Left forelimb (tissue), 1 donor: ENCODE data around the gene SEZ6.

Source experiments
- DNase-seq: peaks from one replicate; pipeline ENCODE4 v3.0.0-alpha.2; 2018; ENCODE audit warnings: low spot score

Gene SEZ6

DNA sequence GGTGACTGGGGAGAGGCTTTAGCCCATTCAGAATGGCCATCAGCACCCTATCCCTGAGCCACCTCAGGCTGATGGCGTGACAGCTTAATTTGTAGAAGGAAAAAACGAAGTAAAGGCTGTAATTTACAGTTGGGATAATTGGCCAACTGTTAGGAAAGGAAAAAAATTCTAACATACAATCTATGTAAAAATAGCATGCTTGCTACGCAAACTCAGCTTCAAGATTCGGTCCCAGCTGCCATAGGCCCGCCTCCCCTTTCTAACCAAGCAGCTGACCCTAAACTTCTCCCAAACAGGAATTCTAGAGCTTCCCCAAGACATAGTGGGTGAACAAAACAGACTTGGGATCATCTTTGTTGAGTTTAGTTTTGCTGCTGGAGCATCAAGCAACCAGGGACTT, 4.9 kb downstream of the SEZ6 start:
- no peak for DNase-seq

DNA sequence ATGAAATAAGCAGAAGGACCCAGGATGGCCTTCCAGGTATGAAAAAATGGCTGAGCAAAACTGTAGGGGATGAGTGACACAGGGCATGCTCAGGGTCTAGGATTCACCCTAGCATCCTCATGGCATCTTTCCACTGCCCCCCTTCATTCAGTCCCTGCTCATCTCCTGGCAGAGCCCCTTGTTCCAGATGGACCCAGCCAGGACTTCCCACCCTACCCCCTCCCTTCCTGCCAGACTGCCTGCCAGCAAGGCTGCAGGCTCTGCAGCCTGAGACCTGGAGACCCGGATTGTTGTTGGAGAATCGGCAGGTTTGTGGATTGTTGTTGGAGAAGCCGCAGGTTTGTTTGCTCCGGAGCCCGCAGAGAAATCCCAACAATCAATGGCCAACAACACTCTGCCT, 6.6 kb downstream of the SEZ6 start:
- DNase-seq: no peak

DNA sequence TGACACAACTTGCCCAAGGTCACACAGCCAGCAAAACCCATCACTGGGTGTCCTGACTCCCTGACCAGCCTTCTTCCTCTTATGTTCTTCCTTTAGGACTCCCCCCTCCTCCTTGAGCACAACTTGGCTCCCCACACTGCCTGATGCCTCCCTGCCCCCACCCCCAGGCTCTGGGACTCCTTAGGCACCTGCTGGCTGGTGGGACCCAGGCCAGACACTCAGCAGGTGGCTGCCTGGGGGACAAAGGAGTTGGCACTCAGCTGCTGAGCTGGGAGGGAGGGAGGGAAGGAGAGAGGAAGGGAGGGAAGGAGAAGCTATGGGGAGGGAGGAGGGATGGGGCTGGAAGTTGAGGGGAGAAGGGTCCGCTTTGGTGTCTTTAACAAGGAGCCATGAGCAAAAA, 8.0 kb downstream of the SEZ6 start:
- DNase-seq: no peak

DNA sequence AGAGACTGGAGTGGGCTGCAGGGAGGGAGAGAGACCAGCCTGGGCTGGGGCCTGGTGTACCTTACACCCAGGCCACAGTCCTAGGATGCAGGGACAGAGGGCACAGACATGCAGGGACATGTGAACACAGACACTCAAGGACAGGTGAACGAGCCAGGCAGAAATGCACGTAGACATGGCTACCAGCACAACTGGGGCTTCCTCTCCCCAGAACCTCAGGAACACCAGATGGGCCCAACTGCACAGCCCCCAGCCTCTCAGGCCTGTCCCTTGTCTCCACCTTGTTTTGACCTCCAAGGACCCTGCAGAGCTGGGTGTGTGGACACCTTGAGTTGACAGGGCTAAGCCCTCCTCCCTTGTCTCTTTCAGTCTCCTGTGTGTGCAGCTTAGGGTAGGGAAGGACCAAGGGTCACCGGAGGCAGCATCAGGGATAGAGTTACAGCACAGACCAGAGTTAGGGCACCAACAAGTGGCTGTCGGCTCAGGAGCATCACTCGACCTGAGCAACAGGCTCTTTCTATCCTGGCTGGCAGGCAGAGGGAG, 9.2 kb downstream of the SEZ6 start:
- DNase-seq: no peak

DNA sequence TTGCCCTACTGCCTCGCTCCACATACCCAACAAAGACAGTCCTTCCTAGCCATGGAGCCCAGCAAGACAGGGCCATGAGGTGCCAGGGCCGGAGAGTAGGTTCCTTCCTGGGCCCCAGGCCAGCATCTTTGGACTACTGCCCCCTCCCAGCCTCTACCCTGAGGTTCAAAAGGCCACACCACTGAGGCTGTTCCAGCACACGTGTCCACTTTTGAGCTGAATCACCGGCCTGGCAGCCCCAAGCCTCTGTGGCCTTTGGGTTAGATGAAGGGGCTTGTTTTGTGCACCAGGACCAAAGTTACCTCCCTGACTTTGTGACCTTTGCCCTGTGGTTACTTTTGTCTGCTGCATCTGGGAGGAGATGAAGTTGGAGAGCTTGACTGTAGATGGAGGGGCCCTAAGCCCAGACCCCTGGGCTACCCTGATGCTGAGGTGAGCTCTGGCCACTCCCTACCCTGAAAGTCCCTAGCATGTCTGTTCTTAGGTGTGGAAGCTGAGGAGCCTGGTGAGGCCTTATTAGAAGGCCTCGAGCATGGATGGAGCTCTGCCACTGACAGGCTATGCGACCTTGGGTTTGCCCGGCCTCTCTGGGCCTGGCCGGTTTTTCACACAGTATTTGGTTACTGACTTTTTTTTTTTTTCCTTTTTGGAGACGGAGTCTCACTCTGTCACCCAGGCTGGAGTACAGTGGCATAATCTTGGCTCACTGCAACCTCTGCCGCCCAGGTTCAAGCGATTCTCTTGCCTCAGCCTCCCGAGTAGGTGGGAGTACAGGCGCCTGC, 12.0 kb downstream of the SEZ6 start:
- DNase-seq: no peak

DNA sequence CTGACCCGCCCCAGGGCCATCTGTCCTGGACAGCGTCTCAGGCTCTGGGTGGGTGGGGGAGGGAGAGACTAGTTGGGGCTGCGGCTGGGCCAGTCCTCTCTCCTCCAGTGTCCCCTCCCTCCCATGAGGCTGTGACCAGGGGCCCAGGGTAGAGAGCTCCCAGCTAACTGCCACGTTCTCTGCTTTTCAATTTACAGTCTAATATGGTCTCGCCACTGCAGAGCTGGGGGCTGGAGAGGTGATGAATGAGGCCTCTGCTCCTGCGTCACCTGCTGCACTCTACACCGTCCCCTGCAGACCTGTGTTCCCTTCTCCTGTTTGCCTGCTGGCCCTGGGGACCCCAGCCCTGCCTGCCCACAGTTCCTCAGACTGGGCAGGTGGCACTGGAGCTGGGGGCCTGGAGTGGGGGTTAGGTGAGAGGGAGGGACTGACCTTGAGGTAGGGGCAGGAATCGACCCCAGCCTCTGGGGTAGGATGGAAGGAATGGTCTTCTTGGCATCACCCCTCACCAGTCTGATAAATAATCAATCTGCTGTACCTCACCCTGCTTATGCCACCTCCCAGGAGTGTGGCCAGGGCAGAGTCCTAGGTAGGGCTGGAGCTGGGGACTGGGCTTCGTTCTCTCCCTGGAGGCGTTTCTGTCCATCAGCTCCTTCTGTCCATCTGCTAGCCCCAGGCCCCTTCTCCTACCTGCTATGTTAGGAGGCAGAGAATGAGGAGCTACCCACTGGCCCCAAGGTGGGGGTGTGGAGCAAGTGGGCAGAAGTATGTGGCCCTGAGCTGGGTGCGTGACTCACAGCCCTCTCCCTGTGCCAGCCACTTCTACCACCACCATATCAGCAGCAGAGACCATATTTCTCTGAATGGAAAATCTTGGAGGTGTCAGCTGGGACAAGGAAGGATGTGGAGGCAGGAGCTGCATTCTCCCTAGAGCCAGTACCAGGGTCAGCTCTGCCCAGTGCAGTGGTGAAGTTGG, 12.9 kb downstream of the SEZ6 start:
- no peak for DNase-seq

DNA sequence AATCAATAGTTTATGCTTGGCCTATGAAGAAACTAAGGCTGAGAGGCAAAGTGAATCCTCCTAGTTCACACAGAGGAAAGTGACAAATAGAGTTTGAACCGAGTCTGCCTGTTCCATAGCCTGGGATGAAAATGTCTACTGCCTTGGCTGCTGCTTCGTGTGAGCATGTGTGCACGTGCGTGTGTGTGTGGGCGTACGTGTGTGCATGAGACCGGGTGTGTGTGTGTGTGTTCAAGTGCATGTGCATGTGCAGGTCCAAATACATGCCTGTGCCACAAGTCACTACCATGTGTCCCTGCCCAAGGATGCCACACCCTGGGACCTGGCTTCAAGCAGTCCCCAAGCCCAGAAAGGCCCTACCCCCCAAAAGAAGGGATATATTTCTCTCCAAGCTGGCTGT, 13.6 kb downstream of the SEZ6 start:
- no peak for DNase-seq

DNA sequence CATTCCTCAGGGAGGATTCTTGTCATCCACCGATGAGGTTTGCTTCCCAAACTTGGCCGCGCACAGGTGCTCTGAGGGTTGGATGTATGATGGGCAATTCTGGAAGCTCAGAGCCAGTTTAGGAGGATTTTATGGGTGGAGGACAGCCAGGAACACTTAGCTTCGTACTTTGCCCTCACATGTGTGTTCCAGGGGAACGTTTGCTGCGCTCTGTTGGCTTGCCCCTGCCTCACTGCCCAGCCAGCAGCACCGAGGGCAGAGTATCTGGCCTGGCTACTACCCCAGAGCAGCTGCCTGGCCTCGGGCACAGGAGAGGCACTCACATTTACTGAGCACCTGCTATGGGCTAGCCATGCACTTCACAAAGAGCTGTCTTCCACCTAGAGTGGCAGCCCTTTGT, 14.1 kb downstream of the SEZ6 start:
- DNase-seq: no peak

DNA sequence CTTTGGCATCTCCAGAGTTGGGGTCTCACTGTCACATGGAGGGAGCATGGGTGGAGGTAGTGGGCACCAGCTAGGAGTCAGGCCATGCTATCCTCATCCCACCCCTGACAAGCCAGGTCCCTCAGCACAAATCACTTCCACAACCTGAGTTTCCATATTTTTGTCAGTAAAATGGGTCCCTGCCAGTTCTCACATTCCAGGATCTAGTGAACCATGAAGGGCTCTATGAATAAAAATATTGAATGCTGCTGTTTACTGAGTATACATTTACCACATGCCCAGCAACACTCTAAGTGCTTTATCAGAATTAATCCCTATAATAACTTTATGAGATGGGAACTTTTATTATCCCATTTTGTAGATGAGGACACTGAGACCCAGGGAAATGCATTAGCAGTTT, 16.8 kb downstream of the SEZ6 start:
- DNase-seq: no peak

DNA sequence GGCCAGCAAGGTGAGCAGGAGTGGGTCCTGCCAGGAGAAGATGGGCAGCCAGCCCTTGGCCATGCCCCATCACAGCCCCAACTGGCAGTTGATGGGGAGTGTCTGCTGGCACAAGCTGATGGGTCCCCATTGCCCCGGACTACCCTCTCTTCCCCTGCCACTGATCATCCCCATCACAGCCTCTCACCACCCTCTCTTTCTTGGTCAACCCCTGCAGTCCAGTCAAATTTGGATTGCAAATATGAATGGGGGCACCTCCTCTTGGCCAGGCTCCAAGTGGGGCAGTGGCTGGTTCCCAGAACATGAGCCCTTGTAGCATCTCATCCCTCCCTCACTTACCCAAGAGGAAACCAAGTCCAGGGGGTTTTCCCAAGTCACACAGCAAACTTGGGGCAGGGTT, 17.4 kb downstream of the SEZ6 start:
- no peak for DNase-seq

DNA sequence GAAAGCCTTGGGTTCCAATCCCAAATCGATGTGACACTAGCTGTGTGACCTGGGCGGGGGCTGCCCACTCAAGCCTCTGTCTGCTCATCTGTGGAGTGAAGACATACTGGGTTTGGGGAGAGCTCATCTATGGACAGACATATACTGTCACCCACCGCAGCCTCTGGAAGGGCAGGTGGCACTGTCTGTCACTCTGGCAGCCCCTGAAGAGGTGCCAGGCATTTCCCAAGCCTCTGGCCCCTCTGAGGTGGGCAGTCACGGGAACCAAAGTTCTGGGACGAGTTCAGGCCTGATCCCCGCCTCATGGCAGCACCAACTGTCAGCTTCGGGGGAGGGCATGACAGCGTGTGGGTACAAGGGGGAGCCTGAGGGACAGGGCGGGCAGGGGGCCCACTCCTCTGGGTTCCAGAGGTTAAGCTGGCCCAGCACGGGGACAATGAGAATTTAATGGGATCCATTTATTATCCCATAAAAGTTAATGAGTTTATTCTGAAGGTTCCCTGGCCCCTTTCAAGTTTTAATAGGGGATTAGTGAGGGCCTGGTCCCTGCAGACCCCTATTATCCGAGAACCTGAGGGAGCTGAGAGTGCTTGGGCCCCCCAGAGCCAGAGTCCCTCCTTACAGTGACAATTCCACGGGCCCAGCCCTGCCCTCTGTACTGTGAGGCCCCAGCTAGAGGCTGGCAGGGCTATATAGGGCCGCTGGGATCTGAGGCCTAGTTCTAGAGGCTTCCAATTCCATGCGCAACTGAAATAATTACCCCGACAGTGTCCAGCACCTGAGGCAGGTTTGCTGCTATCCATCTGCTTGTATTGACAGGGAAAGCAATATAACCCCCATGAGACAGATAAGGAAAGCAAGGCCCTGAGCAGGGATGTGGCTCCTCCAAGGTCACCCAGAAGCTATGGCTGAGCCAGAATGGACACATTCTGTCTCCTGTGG, 18.8 kb downstream of the SEZ6 start:
- DNase-seq: no peak

DNA sequence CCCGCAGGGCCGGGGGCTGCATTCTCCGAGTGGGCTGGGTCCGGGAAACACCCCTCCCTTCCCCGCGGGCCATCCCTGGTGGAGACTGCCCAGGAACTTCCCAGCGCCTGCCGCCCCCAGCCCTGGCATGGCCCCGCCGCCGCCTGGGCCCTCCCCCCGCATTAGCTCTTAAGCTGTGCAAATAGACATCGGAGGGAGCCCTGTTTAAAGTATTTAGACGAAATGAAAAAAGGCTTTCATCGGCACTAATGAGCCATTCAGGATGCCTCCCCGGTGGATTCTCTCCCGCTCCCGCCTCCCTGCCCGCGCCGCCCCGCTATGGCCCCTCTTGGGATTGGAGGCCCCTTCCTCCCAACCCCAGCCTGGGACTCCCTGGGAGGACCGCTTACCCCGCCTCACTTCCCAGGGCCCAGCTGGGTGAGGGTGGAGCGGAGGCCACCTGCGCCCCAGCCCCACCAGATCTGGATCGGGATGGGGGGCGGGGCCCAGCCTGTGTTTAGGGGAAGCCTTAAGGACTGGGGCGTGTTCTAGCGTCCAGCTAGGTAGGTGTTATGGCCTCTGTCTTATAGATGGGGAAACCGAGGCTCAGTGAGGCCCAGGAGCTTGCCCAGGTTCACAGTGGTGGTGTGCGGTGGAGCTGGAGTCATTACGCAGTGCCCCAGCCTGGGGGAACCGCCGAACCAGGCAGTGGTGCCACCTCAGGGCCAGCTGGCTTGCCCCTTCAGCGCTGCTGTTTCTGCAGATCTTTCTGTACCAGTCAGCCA, 19.7 kb downstream of the SEZ6 start:
- no peak for DNase-seq

DNA sequence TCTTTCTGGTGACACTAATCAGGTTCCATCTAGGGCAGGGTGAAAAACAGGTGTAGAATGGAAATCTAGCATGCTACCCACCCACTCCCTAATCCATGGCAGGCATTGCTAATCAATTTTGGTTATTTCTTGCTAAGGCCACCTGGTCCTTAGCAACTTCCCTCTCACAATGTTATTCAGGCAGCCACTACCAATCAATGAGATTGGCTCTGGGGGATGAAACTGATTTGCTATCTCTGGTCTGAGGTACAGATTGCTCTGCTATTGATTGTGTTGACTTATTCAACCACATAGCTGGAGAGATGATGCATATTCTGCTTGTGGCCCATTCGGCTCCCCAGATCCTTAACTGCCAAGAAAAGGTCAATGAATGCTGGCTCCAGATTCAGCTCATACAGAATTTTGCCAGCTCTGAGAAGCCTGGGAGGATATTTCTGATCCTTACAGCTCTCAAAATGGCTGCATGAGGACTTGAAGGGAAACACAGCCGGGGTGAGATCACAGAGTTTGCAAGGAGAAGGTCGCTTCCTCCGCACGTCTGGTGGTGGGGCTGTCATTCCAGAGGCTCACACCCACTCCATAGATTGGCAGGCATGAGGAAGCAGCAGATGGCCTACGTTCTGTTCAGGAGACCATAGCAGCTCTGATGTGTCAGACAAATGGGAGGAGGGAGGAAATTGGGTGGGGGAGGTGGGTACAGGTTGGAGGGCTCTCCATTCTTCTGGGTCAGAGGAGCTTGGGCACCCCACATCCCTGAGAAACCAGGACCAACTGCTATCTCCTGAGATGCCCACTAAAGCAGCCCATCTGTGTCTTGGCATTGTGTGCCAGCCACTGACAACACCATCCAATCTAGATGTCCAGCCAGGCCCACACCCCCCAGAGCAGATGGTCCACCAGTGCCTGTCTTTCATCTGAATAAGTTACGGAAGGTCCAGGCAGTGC, 22.3 kb downstream of the SEZ6 start:
- DNase-seq: no peak

DNA sequence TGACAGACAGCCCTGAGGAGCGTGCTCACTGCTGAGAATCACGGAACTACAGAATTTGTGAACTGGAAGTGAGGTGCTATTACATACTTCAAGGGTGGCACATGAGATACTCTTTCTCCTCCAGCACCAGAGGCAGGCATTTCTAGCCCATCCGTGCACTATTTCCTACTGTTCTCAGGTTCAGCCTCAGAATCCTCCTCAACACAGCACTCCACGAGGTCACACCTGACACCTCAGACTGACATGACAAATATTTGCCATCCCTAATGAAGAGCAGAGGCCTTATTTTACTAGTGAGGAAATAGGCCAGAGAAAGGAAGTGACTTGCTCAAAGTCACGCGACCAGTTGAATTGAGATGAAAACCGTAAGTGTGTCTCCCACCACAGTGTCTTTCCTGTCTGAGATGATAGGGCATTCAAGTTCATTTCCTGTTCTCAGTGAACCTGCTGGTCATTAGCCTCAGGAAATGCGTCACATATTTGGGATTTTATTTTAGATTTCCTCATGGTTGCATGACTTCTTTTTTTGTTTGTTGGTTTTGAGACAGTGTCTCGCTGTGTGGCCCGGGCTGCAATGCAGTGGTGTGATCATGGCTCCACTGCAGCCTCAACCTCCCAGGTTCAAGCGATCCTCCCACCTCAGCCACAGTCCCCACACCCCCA, 23.6 kb downstream of the SEZ6 start:
- DNase-seq: no peak

DNA sequence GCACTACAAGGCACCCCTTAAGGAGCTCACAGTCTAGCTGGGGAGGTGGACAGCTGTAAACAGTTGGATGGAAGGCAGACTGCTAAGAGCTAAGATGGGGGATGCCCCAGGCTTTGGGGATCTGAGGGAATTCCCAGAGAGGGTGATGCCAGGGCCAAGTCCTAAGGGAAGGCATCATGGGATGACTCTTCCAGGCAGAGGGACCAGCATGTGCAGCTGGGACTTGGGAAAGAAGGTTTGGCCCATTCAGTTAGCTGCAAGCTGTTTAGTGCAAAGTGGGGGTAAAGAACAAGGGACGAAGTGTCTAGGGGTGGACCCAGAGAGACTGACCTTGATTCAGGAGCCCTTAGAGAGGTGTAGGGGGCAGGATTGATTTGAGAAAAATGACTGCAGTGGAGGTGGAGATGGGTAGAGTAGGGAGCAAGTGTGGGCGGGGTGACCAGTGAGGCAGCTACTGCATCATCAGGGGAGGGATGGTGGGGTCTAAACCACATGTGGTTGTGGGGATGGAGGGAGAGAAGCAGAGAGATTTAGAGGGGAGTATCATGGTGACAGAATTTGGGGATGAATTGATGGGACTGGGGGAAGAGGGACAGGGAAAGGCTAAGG, 27.4 kb downstream of the SEZ6 start:
- no peak for DNase-seq

DNA sequence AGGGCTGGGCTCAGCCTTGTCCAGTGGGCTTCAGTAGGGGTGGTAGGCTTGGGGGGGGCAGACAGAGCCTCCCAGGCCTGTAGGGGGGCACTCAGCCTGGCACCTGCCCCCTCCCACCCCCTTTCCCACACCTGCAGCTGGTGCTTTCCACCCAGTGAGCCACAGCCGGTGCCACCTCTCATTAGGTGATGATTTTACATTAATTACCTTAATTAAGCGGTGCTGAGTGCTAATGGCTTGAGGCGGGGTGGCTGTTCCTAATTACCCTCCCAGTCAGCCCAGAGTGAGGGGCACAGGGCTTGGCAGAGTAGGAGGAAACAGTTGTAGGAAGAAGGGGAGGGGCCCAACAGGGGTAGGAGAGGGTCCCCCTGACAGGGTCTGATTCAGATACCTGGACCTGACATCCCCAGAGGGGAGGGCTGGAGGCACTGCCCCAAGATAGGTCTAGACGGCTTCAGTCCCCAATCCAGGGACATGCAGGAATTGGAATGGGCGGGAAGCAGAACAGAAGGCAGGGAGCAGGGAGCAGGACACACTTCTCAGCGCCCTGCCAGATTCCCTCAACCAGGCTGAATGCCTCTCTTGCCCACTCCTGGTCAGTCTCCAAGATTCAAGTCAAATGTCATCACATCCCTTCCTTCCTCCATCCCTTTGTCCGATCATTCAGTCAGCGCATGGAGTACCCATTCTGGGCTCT, 28.0 kb downstream of the SEZ6 start:
- no peak for DNase-seq

DNA sequence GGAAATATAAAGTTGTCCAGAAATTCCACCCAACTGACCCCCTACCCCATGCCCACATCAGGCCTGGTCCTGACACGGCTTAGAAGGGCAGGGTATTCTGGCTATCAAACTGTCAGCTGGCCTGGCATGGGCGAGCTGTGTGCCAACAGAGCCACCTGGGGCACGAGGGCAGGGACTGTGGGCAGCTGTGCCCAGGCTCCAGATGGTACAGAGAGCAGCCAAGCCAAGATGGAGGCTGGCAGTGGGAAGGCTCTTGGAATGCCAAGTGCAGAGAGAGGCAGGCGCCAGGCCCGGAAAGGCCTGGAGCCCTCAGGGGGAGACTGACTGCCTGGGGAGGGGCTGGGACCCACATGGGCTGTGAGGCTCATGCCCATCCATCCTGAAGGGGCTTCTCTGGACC, 30.2 kb downstream of the SEZ6 start:
- DNase-seq: no peak

DNA sequence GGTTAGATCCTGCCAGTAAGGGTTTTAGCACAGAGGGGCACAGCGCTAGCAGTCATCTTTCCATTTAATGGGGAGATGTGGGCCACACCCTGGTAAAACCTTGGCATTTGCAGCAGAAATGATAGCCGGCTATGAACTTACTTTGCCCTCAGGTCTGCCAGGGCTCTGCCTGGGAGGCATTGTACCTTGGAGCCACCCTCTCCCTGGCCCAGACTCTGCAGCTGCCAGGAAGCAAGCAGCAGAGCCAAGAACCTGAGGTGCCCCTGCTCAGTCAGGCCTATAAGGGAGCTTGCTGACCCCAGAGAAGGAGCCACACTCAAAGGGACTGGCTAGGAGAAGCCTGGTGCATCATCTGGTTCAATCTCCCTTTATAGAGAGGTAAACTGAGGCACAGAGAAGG, 30.8 kb downstream of the SEZ6 start:
- DNase-seq: no peak
